ENCODE results near the gene XKR7.
"Not testable (repeated sequence)": the region's sequence is repeated elsewhere in the genome, so short reads cannot be mapped to it uniquely, and the experiment has no call there.

XKR7 gene

GRCh38 chr20:31922588-31922987 is 45.4 kb upstream of the XKR7 start:
- no peak for DNase-seq (ENCODE audit: extremely low spot score)
- TF ChIP-seq, protein P1, sequence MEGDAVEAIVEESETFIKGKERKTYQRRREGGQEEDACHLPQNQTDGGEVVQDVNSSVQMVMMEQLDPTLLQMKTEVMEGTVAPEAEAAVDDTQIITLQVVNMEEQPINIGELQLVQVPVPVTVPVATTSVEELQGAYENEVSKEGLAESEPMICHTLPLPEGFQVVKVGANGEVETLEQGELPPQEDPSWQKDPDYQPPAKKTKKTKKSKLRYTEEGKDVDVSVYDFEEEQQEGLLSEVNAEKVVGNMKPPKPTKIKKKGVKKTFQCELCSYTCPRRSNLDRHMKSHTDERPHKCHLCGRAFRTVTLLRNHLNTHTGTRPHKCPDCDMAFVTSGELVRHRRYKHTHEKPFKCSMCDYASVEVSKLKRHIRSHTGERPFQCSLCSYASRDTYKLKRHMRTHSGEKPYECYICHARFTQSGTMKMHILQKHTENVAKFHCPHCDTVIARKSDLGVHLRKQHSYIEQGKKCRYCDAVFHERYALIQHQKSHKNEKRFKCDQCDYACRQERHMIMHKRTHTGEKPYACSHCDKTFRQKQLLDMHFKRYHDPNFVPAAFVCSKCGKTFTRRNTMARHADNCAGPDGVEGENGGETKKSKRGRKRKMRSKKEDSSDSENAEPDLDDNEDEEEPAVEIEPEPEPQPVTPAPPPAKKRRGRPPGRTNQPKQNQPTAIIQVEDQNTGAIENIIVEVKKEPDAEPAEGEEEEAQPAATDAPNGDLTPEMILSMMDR (IDR thresholded peaks at IDR 0.05; ENCODE audit: control extremely low read depth, extremely low read depth, low read depth, missing control alignments) = no peak
- POLR2A ChIA-PET = no interaction called here
- CTCF ChIA-PET = interaction anchor here (1.0 to 3.3 kb wide), 6 partner anchors 19 to 170 kb away, joined by 3 to 19 read pairs (median 4); partner anchors contain the start of gene PDRG1

GRCh38 chr20:31923388-31924331 is 44.3 kb upstream of the XKR7 start:
- POLR2A ChIA-PET = interaction anchor here (0.6 kb wide), 1 partner anchor 15 kb away, joined by 4 read pairs; no protein-coding TSS in a partner anchor

GRCh38 chr20:31924561-31924960 is 43.4 kb upstream of the XKR7 start:
- POLR2A ChIA-PET = no interaction called here
- TF ChIP-seq, protein P1 (IDR thresholded peaks at IDR 0.05; ENCODE audit: control extremely low read depth, extremely low read depth, low read depth, missing control alignments) = no peak
- CTCF ChIA-PET = interaction anchor here (1.2 to 3.3 kb wide), 4 partner anchors 20 to 101 kb away, joined by 3 to 19 read pairs (median 3); partner anchors contain the start of gene PDRG1
- no peak for DNase-seq (ENCODE audit: extremely low spot score)

More at GRCh38 chr20:31923388-31924331, 44.3 kb upstream of the XKR7 start:
- TF ChIP-seq, protein P1 (IDR thresholded peaks at IDR 0.05; ENCODE audit: control extremely low read depth, extremely low read depth, low read depth, missing control alignments) = no peak
- CTCF ChIA-PET = interaction anchor here (0.9 to 3.3 kb wide), 8 partner anchors 18 to 169 kb away, joined by 3 to 19 read pairs (median 4); partner anchors contain the start of gene PDRG1
- peak; percentile 77 for DNase-seq (ENCODE audit: extremely low spot score)

GRCh38 chr20:31925631-31926030 is 42.3 kb upstream of the XKR7 start:
- ChIA-PET POLR2A (no interaction called here), CTCF (interaction anchor here (1.2 to 1.7 kb wide), 3 partner anchors 19 to 107 kb away, joined by 3 to 4 read pairs (median 3); no protein-coding TSS in a partner anchor)
- TF ChIP-seq, protein P1 (IDR thresholded peaks at IDR 0.05; ENCODE audit: control extremely low read depth, extremely low read depth, low read depth, missing control alignments) = no peak
- no peak for DNase-seq (ENCODE audit: extremely low spot score)

DNA sequence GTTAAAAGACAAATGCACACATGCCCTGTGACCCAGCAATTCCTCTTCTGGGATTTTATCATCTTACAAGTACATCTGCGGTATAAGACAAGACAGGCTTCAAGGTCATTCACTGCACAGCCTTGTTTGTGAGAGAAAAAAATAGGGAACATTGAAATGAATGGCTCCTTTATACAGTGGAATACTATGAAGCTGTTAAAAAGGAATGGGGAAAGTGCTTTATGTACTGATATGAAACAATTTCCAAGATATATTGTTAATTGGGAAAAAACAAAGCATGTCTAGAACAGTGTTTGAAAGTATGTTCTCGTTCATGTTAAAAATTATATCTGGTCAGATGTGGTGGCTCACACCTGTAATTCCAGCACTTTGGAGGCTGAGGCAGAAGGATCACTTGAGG is 41.5 kb upstream of the XKR7 start:
- no peak for DNase-seq (ENCODE audit: extremely low spot score)
- CTCF ChIA-PET = interaction anchor here (1.2 to 1.6 kb wide), 3 partner anchors 12 to 106 kb away, joined by 4 to 6 read pairs (median 4); partner anchors contain the start of gene PDRG1
- TF ChIP-seq, protein P1 (IDR thresholded peaks at IDR 0.05; ENCODE audit: control extremely low read depth, extremely low read depth, low read depth, missing control alignments) = no peak

DNA sequence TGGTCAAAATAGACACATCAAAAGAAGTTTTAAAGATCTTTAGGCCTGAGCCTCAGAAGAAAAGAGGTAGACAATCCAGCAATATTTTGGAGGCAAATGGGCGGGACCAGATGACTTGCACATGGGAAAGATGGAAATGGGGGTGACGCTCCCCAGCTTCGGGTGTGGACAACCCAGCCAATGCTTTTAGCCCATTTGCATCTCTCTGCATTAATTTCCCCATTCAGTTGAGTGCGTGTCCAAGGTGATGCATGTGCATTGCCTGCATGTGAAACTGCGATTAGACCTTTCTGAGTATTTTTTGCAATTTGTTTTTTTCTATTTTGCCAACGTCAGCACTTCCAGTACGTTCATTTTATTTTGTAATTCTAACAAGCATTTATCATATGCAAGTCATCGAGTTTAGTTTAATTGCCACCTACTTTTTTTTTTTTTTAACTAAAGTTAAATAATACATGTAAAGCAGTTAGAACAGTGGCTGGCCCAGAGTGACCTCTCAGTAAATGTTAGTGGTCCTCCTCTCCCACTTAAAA is 40.3 kb upstream of the XKR7 start:
- TF ChIP-seq, protein P1 (IDR thresholded peaks at IDR 0.05; ENCODE audit: control extremely low read depth, extremely low read depth, low read depth, missing control alignments) = no peak
- ChIA-PET POLR2A (no interaction called here), CTCF (interaction anchor here (1.2 to 1.6 kb wide), 2 partner anchors 13 to 24 kb away, joined by 4 to 6 read pairs; partner anchors contain the start of gene PDRG1)
- DNase-seq (ENCODE audit: extremely low spot score) = no peak

More for the DNA sequence above, 41.5 kb upstream of the XKR7 start:
- POLR2A ChIA-PET = no interaction called here

GRCh38 chr20:31929631-31930030 is 38.3 kb upstream of the XKR7 start:
- CTCF ChIA-PET = interaction anchor here (1.1 kb wide), 1 partner anchor 77 kb away, joined by 3 read pairs; no protein-coding TSS in a partner anchor
- DNase-seq (ENCODE audit: extremely low spot score); POLR2A ChIA-PET: not testable (repeated sequence)
